Subcutaneous abdominal adipose tissue (tissue), 5 donors: Measurements from ENCODE around the gene ISLR2.

ENCODE experiments used
- H3K27ac ChIP-seq: one replicate; pipeline ENCODE4 v1.7.0; 2013; ENCODE audit warnings: low read depth, mild to moderate bottlenecking, inconsistent platforms, low read length, moderate library complexity
- H3K27me3 ChIP-seq, 5 donors: one replicate each; pipeline ENCODE4 v1.7.0; 2013; ENCODE audit warnings: low read length in 5 of 5, inconsistent platforms in 1 of 5; ENCODE audit not compliant: control insufficient read depth in 5 of 5, insufficient read depth in 4 of 5
- H3K36me3 ChIP-seq, 5 donors: one replicate each; pipeline ENCODE4 v1.7.0; 2013; ENCODE audit warnings: low read length in 5 of 5; ENCODE audit not compliant: control insufficient read depth in 5 of 5, insufficient read depth in 5 of 5
- H3K4me1 ChIP-seq, 5 donors: one replicate each; pipeline ENCODE4 v1.7.0; 2013; ENCODE audit warnings: low read length in 5 of 5, mild to moderate bottlenecking in 3 of 5, moderate library complexity in 1 of 5; ENCODE audit not compliant: control insufficient read depth in 5 of 5, insufficient read depth in 5 of 5
- H3K4me3 ChIP-seq, 5 donors: one replicate each; pipeline ENCODE4 v1.7.0; 2013; ENCODE audit warnings: low read length in 5 of 5, low read depth in 1 of 5
- H3K9ac ChIP-seq, 5 donors: one replicate each; pipeline ENCODE4 v1.7.0; 2013; ENCODE audit warnings: low read length in 5 of 5, mild to moderate bottlenecking in 4 of 5, moderate library complexity in 3 of 5
- H3K9me3 ChIP-seq, 5 donors: one replicate each; pipeline ENCODE4 v1.7.0; 2013; ENCODE audit warnings: low read length in 5 of 5; ENCODE audit not compliant: control insufficient read depth in 5 of 5
- donor health status: healthy.
- donor health status: healthy.
- donor health status: healthy.
- donor health status: healthy.
- donor health status: healthy.

Gene ISLR2

DNA sequence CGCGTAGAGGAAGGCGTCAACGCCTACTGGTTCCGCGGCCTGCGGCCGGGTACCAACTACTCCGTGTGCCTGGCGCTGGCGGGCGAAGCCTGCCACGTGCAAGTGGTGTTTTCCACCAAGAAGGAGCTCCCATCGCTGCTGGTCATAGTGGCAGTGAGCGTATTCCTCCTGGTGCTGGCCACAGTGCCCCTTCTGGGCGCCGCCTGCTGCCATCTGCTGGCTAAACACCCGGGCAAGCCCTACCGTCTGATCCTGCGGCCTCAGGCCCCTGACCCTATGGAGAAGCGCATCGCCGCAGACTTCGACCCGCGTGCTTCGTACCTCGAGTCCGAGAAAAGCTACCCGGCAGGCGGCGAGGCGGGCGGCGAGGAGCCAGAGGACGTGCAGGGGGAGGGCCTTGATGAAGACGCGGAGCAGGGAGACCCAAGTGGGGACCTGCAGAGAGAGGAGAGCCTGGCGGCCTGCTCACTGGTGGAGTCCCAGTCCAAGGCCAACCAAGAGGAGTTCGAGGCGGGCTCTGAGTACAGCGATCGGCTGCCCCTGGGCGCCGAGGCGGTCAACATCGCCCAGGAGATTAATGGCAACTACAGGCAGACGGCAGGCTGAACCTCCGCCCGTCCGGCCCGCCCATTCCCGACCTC lies 4.1 kb downstream of the ISLR2 start:
- Histone ChIP-seq H3K27ac (no peak overlapping the region), H3K9me3 (peaks cover 0 to 9% (median 6%) of the 10 kb centered on the region in 5 donors), H3K4me1 (peaks cover 0 to 56% (median 40%) of the 10 kb centered on the region in 5 donors), H3K4me3 (no peak overlapping the region), H3K36me3 (no peaks in the 10 kb centered on the region), H3K9ac (no peak overlapping the region), H3K27me3 (peaks cover 49 to 71% (median 56%) of the 10 kb centered on the region in 5 donors)

- Histone ChIP-seq H3K27ac (no peak overlapping the region), H3K36me3 (no peaks in the 10 kb centered on the region), H3K27me3 (peaks cover 45 to 67% (median 52%) of the 10 kb centered on the region in 5 donors), H3K9ac (no peak overlapping the region), H3K4me3 (no peak overlapping the region), H3K9me3 (peaks cover 0 to 9% (median 6%) of the 10 kb centered on the region in 5 donors), H3K4me1 (peaks cover 0 to 52% (median 38%) of the 10 kb centered on the region in 5 donors)
Measured at GRCh38 chr15:74135041-74135565, 4.7 kb downstream of the ISLR2 start.

GRCh38 chr15:74136540-74136813 lies 6.1 kb downstream of the ISLR2 start:
- Histone ChIP-seq H3K36me3 (no peaks in the 10 kb centered on the region), H3K27ac (no peak overlapping the region), H3K9me3 (peaks cover 0 to 9% (median 6%) of the 10 kb centered on the region in 5 donors), H3K27me3 (peaks cover 32 to 53% (median 41%) of the 10 kb centered on the region in 5 donors), H3K4me1 (peaks cover 0 to 43% (median 31%) of the 10 kb centered on the region in 5 donors), H3K4me3 (peak overlapping the region; percentile 14 to 68 (median 60)), H3K9ac (peak overlapping the region in 2 of 5 donors; percentile 47 to 68)

GRCh38 chr15:74136814-74137536 lies 6.6 kb downstream of the ISLR2 start:
- Histone ChIP-seq H3K9ac (peak overlapping the region in 3 of 5 donors; percentile 38 to 68 (median 47)), H3K4me3 (peak overlapping the region; percentile 14 to 68 (median 60)), H3K27ac (no peak overlapping the region), H3K27me3 (peaks cover 27 to 48% (median 36%) of the 10 kb centered on the region in 5 donors), H3K9me3 (peaks cover 0 to 9% (median 6%) of the 10 kb centered on the region in 5 donors), H3K4me1 (peaks cover 0 to 43% (median 31%) of the 10 kb centered on the region in 5 donors), H3K36me3 (no peaks in the 10 kb centered on the region)

- Histone ChIP-seq H3K4me1 (peaks cover 0 to 43% (median 27%) of the 10 kb centered on the region in 5 donors), H3K27me3 (peaks cover 23 to 43% (median 32%) of the 10 kb centered on the region in 5 donors), H3K27ac (no peak overlapping the region)
Measured at GRCh38 chr15:74137537-74137894, 7.1 kb downstream of the ISLR2 start.

DNA sequence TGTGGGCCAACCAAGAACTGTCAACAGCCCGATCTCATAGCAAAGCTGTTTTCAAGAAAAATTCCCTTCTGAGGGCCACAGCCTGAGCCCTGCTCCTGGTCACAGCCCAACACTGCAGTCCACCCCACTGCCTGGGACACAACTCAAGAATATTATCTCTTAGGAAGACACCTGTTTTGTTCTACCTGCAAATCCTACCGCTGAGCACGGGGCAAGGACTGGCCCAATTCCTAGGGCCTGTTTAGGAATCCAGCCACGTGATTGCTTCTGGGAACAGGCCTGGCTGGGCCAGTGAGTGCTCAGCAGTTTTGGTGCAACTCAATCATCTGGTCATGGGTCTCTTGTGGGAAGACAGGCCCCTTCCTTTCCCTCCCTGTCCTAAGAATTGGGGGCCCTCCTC lies 8.3 kb downstream of the ISLR2 start:
- Histone ChIP-seq H3K4me3 (no peak overlapping the region), H3K36me3 (no peaks in the 10 kb centered on the region), H3K27ac (no peak overlapping the region), H3K4me1 (peaks cover 0 to 34% (median 27%) of the 10 kb centered on the region in 5 donors), H3K9ac (no peak overlapping the region), H3K27me3 (peaks cover 17 to 32% (median 22%) of the 10 kb centered on the region in 5 donors), H3K9me3 (no peaks in the 10 kb centered on the region)

More at GRCh38 chr15:74137537-74137894, 7.1 kb downstream of the ISLR2 start:
- Histone ChIP-seq H3K9ac (no peak overlapping the region), H3K4me3 (peak overlapping the region in 1 of 5 donors; percentile 60), H3K36me3 (no peaks in the 10 kb centered on the region), H3K9me3 (peaks cover 0 to 9% (median 6%) of the 10 kb centered on the region in 5 donors)

GRCh38 chr15:74141591-74141990 lies 11.2 kb downstream of the ISLR2 start:
- Histone ChIP-seq H3K27ac (no peak overlapping the region), H3K9ac (no peak overlapping the region), H3K4me3 (no peak overlapping the region), H3K9me3 (peaks cover 0 to 7% (median 5%) of the 10 kb centered on the region in 5 donors), H3K4me1 (peaks cover 0 to 14% (median 11%) of the 10 kb centered on the region in 5 donors), H3K36me3 (no peaks in the 10 kb centered on the region), H3K27me3 (peaks cover 11 to 24% (median 18%) of the 10 kb centered on the region in 5 donors)

DNA sequence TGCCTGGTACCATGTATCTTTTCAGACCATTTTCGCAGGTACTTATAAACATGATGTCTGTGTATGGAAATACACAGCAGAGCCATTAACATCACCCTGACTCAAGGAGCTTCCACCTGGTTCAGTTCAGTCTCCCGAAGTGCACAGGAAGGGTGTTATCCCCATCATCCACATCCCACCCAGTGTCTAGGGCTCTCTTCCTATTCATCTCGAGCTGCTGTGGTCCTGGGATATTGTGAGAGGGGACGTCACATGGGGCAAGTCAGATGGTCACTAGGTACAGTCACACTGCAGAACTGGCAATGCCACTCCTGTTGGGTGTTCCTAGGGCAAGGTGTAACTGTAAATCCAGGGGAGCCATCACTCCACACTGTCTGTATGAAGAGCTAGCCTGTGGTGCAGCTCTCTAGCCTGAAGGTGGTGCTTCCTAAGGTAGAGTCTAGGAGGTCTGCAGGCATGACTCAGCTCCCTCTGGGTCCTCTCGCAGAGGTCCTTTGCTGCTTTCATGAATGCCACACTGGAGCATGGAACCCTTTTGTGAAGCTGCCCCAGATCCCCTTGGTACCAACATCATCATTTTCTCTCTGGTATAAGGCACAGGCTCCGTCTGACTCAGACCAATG lies 13.9 kb downstream of the ISLR2 start:
- no peak overlapping the region for H3K27ac ChIP-seq
- H3K4me3 ChIP-seq = no peak overlapping the region
- no peaks in the 10 kb centered on the region for H3K36me3 ChIP-seq
- no peak overlapping the region for H3K9ac ChIP-seq
- peaks cover 0 to 11% (median 5%) of the 10 kb centered on the region in 5 donors for H3K9me3 ChIP-seq
- peaks cover 2 to 10% (median 5%) of the 10 kb centered on the region in 5 donors for H3K27me3 ChIP-seq
- H3K4me1 ChIP-seq = peaks cover 0 to 3% (median 0%) of the 10 kb centered on the region in 5 donors

DNA sequence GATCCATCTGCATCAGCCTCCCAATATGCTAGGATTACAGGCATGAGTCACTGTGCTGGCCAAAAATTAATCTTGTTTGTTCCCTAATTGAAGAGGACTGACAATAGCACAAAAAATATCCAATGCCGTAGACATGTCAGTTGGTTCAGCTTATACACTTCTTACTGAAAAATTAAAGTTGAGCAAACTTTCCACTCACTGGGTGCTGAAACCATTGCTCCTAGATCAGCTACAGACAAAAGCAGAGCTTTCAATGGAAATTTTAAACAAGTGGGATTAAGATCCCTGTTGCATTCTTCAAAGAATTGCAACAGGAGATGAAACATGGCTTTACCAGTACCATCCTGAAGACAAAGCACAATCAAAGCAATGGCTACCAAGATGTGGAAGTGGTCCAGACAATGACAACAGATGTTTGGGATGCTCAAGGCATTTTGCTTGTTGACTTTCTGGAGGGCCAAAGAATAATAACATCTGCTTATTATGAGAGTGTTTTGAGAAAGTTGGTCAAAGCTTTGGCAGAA lies 16.0 kb downstream of the ISLR2 start:
- H3K27me3 ChIP-seq = peaks cover 0 to 8% (median 5%) of the 10 kb centered on the region in 5 donors
- no peaks in the 10 kb centered on the region for H3K4me1 ChIP-seq
- H3K9me3 ChIP-seq = peaks cover 0 to 11% (median 5%) of the 10 kb centered on the region in 5 donors
- H3K36me3 ChIP-seq = no peaks in the 10 kb centered on the region
- no peak overlapping the region for H3K4me3 ChIP-seq
- no peak overlapping the region for H3K9ac ChIP-seq
- H3K27ac ChIP-seq = no peak overlapping the region
